ENCODE measurements around the gene HAAO. TPM values are rescaled to one million over a fixed set of nuclear protein-coding genes. Genes with fewer than 3 reads are reported as not detected.
A peak's percentile ranks its signal among the peaks of the same experiment; 100 is the strongest.

The HAAO gene
- total RNA-seq, 4 donors from 2014 or later, result 0.61 to 10.5 (median 5.2) TPM

DNA sequence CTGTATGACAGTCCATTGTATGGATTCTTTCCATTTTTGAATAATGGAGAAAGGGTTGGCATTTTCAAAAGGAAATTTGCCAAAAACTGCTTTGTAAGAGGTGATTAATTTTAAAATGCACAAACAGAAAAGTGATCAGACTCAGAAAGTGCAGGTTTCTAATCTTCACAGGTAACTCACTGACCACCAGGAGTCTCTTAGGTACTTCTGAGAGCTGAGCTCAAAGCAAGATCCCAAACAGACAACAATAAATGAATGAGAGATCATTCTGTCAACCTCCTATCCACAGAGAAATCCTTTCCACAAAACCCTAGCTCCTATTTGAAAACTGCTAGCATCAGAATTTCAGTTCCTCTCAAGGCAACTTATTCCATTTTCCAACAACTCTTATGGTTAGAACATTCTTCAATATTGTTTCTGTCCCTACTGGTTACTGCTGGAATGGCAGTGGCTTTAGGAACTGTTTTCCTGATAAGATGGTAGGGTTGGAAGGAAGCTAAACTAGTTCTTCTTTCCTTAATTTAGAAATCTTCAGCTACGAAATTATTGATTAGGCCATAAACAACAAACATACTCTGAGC is 20.6 kb upstream of the HAAO start:
- peaks cover 0 to 26% (median 7%) of the 10 kb centered on the region in 3 donors for H3K4me1 ChIP-seq
- no peaks in the 10 kb centered on the region for H3K36me3 ChIP-seq
- 22 to 33% methylated on average over 1 of the region's 1 CpG for WGBS, 2 donors
- H3K27me3 ChIP-seq, result no peaks in the 10 kb centered on the region
- no peak overlapping the region for H3K27ac ChIP-seq
- no peak overlapping the region for H3K4me3 ChIP-seq
- H3K9me3 ChIP-seq, result no peaks in the 10 kb centered on the region
- no peak for DNase-seq
- intact Hi-C loops (cut with DNase I), result no loop called here
- TF ChIP-seq, protein P1, sequence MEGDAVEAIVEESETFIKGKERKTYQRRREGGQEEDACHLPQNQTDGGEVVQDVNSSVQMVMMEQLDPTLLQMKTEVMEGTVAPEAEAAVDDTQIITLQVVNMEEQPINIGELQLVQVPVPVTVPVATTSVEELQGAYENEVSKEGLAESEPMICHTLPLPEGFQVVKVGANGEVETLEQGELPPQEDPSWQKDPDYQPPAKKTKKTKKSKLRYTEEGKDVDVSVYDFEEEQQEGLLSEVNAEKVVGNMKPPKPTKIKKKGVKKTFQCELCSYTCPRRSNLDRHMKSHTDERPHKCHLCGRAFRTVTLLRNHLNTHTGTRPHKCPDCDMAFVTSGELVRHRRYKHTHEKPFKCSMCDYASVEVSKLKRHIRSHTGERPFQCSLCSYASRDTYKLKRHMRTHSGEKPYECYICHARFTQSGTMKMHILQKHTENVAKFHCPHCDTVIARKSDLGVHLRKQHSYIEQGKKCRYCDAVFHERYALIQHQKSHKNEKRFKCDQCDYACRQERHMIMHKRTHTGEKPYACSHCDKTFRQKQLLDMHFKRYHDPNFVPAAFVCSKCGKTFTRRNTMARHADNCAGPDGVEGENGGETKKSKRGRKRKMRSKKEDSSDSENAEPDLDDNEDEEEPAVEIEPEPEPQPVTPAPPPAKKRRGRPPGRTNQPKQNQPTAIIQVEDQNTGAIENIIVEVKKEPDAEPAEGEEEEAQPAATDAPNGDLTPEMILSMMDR (IDR thresholded peaks at IDR 0.05), result peak; percentile 20 to 75 (median 54)
- TF ChIP-seq POLR2A (IDR thresholded peaks at IDR 0.05), result no peak

DNA sequence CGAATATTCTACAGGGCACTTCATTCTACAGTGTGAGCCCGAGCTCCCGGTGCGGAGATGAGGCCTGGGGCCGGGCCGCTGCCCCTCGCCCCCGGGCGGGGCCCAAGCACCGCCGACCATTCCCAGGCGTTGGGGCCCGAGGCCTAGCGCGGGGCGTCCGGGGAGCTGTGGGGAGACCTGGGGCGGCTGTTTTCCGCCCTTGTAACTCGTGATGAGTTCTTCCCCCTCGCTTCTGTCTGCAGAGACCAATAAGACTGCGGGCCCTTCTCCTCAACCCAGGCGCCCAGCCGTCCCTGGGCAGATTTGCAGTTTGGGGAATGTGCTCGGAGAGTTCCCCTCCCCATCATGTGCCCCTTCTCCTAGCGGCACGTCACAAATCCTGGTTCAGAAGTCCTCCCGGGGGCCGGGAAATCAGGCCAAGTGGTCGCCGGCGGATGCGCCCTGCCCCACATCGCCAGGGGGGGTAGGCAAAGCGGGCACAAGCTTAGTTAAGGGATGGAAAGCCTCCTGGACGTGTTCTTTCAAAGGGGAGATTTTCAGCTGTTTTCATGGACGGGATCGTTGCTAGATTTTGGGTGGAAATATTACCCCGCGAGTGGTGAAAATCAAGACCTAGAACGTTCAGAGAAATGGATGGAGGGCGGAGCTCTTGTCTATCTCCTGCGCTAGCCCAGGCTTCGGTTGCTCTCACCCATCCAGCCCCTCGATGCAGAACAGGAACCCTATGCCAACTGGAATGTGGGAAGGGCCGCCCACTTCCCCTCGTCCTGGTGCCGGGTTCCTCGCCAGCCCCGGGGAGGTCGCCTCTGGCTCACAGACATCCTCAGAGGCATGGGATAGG is 18.8 kb upstream of the HAAO start:
- Histone ChIP-seq H3K4me3 (peak overlapping the region; percentile 67 to 78 (median 75)), H3K4me1 (peaks cover 0 to 26% (median 7%) of the 10 kb centered on the region in 3 donors), H3K27ac (peak overlapping the region; percentile 97 to 100 (median 98)), H3K36me3 (no peaks in the 10 kb centered on the region), H3K27me3 (no peaks in the 10 kb centered on the region), H3K9me3 (no peaks in the 10 kb centered on the region)
- peak in 2 of 4 donors; percentile 41 to 46 for TF ChIP-seq POLR2A (IDR thresholded peaks at IDR 0.05)
- TF ChIP-seq, protein P1 (IDR thresholded peaks at IDR 0.05), result peak in 1 of 6 experiments; percentile 1
- WGBS, 2 donors, result 9 to 37% methylated on average over 9 to 10 of the region's 51 CpGs
- intact Hi-C loops (cut with DNase I), result no loop called here
- DNase-seq, result no peak

- Histone ChIP-seq H3K9me3 (no peaks in the 10 kb centered on the region), H3K4me1 (peaks cover 0 to 26% (median 7%) of the 10 kb centered on the region in 3 donors), H3K36me3 (no peaks in the 10 kb centered on the region), H3K27ac (peak overlapping the region; percentile 97 to 100 (median 98)), H3K27me3 (no peaks in the 10 kb centered on the region), H3K4me3 (peak overlapping the region; percentile 67 to 78 (median 75))
- DNase-seq, result peak; percentile 77
- TF ChIP-seq POLR2A (IDR thresholded peaks at IDR 0.05), result peak in 2 of 4 donors; percentile 85 to 87
- TF ChIP-seq, protein P1 (IDR thresholded peaks at IDR 0.05), result peak in 2 of 6 experiments; percentile 8 to 29
- intact Hi-C loops (cut with DNase I), result no loop called here
- 0 to 1% methylated on average over 18 to 27 of the region's 83 CpGs for WGBS, 2 donors
Observed at GRCh38 chr2:42810121-42810970, 18.0 kb upstream of the HAAO start.

- Histone ChIP-seq H3K4me1 (peaks cover 0 to 26% (median 7%) of the 10 kb centered on the region in 3 donors), H3K27ac (peak overlapping the region; percentile 97 to 100 (median 98)), H3K36me3 (no peaks in the 10 kb centered on the region), H3K9me3 (no peaks in the 10 kb centered on the region), H3K4me3 (peak overlapping the region; percentile 67 to 78 (median 75)), H3K27me3 (no peaks in the 10 kb centered on the region)
- intact Hi-C loops (cut with DNase I), result no loop called here
- no peak for TF ChIP-seq POLR2A (IDR thresholded peaks at IDR 0.05)
- TF ChIP-seq, protein P1 (IDR thresholded peaks at IDR 0.05), result peak in 4 of 6 experiments; percentile 16 to 50 (median 42)
- no peak for DNase-seq
- WGBS, 2 donors, result 0% methylated on average over 3 to 4 of the region's 35 CpGs
Observed at GRCh38 chr2:42809819-42810120, 17.4 kb upstream of the HAAO start.
